ENCODE data around the gene OPA1.

DNA sequence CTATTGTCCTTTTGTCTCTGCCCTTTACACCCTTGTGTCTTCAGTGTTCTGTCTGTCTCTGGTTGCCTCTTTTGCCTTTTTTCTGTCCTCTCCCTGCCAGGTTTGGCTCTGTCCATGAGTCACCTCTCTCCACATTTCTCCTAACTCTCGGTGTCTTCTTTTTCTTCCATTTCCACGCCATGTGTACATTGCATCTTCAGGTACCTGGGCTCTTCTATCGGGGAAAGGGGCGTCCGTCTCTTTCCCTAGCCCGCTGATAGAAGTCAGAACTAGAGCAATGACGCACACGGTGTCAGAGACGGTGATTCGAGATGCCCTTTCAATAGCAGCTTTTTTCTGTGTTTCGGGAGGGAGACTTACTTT, 641 bp downstream of the OPA1 start:
- TF ChIP-seq CTCF (IDR thresholded peaks at IDR 0.05): no peak
- no peak for TF ChIP-seq POLR2A (IDR thresholded peaks at IDR 0.05)
- TF ChIP-seq EP300 (IDR thresholded peaks at IDR 0.05): no peak

Measured in sigmoid colon (tissue), 4 donors.